ENCODE data around the gene POLR1E.

Gene POLR1E

GRCh38 chr9:37485389-37486255, at the start of gene POLR1E:
Gene POLR1E, plus strand, starts transcription at chr9:37485948. Its CDS starts 100 bp downstream, at chr9:37486048.
- DNase-seq, result peak; percentile 96

GRCh38 chr9:37436540-37436939, 49.2 kb upstream of the POLR1E start:
- DNase-seq, result no peak

- DNase-seq, result no peak
Measured at GRCh38 chr9:37437010-37437409, 48.7 kb upstream of the POLR1E start.

GRCh38 chr9:37437621-37438020, 48.1 kb upstream of the POLR1E start:
- DNase-seq, result no peak

GRCh38 chr9:37438359-37438758, 47.4 kb upstream of the POLR1E start:
- no peak for DNase-seq

- DNase-seq, result no peak
Measured at GRCh38 chr9:37441776-37442370, 43.9 kb upstream of the POLR1E start.

GRCh38 chr9:37442556-37442955, 43.2 kb upstream of the POLR1E start:
- no peak for DNase-seq

- no peak for DNase-seq
Measured at GRCh38 chr9:37443566-37443965, 42.2 kb upstream of the POLR1E start.

GRCh38 chr9:37444890-37445289, 40.9 kb upstream of the POLR1E start:
- DNase-seq, result no peak

GRCh38 chr9:37445832-37446231, 39.9 kb upstream of the POLR1E start:
- DNase-seq, result no peak

- no peak for DNase-seq
Measured at GRCh38 chr9:37446401-37446800, 39.3 kb upstream of the POLR1E start.

- peak; percentile 72 for DNase-seq
Measured at GRCh38 chr9:37447111-37447510, 38.6 kb upstream of the POLR1E start.

- DNase-seq, result no peak
Measured at GRCh38 chr9:37449862-37450632, 35.7 kb upstream of the POLR1E start.

GRCh38 chr9:37451628-37452027, 34.1 kb upstream of the POLR1E start:
- no peak for DNase-seq

GRCh38 chr9:37452611-37453010, 33.1 kb upstream of the POLR1E start:
- DNase-seq, result no peak

GRCh38 chr9:37453827-37454226, 31.9 kb upstream of the POLR1E start:
- DNase-seq, result no peak

- no peak for DNase-seq
Measured at GRCh38 chr9:37454238-37454637, 31.5 kb upstream of the POLR1E start.

- no peak for DNase-seq
Measured at GRCh38 chr9:37455884-37456647, 29.7 kb upstream of the POLR1E start.

- DNase-seq, result no peak
Measured at GRCh38 chr9:37456817-37457216, 28.9 kb upstream of the POLR1E start.

GRCh38 chr9:37464006-37464405, 21.7 kb upstream of the POLR1E start:
- no peak for DNase-seq

- peak; percentile 71 for DNase-seq
Measured at GRCh38 chr9:37464426-37465248, 21.1 kb upstream of the POLR1E start.

Data from hematopoietic multipotent progenitor cell treated with erythropoietin and hydrocortisone succinate and interleukin-3 and kit ligand, for 8 days (in vitro differentiated cells).